Measurements from ENCODE around the gene TEPSIN.

TEPSIN gene

GRCh38 chr17:81204578-81204977 is 34.3 kb downstream of the TEPSIN start:
- Histone ChIP-seq H3K9me3 (ENCODE audit: control insufficient read depth, low read length) (no peaks in the 10 kb centered on the region), H3K4me1 (ENCODE audit: control insufficient read depth, insufficient read depth, low read length) (peaks cover 9% of the 10 kb centered on the region), H3K9ac (ENCODE audit: low read length) (no peak overlapping the region), H3K27me3 (ENCODE audit: control insufficient read depth, insufficient read depth, low read length) (no peaks in the 10 kb centered on the region), H3K36me3 (ENCODE audit: control insufficient read depth, insufficient read depth, low read length) (no peaks in the 10 kb centered on the region), H3K4me3 (ENCODE audit: low read length) (no peak overlapping the region)

- Histone ChIP-seq H3K4me3 (ENCODE audit: low read length) (no peak overlapping the region), H3K27me3 (ENCODE audit: control insufficient read depth, insufficient read depth, low read length) (no peaks in the 10 kb centered on the region), H3K36me3 (ENCODE audit: control insufficient read depth, insufficient read depth, low read length) (no peaks in the 10 kb centered on the region), H3K4me1 (ENCODE audit: control insufficient read depth, insufficient read depth, low read length) (peaks cover 9% of the 10 kb centered on the region), H3K9ac (ENCODE audit: low read length) (no peak overlapping the region), H3K9me3 (ENCODE audit: control insufficient read depth, low read length) (no peaks in the 10 kb centered on the region)
Observed at GRCh38 chr17:81203136-81203535, 35.7 kb downstream of the TEPSIN start.

DNA sequence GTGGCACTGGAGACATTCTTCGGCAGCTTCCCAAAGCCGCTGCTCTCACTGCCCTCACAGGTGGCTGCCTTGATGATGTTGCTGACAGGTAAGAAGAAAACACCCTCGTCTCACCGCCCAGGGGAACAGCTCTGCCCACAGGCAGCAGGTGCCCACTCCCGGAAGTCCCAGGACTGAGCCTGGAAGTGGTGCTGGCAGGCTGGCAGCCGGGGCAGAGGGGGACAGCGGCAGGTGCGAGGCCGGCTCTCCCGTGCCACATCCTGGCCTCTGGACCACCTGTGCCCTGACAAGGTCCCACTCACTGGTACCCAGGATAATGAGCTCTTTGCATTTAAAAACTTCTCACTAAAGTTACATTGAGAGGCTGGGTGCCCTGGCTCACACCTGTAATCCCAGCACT is 36.5 kb downstream of the TEPSIN start:
- Histone ChIP-seq H3K4me3 (ENCODE audit: low read length) (no peak overlapping the region), H3K4me1 (ENCODE audit: control insufficient read depth, insufficient read depth, low read length) (peaks cover 9% of the 10 kb centered on the region), H3K27me3 (ENCODE audit: control insufficient read depth, insufficient read depth, low read length) (no peaks in the 10 kb centered on the region), H3K9me3 (ENCODE audit: control insufficient read depth, low read length) (no peaks in the 10 kb centered on the region), H3K9ac (ENCODE audit: low read length) (no peak overlapping the region), H3K36me3 (ENCODE audit: control insufficient read depth, insufficient read depth, low read length) (no peaks in the 10 kb centered on the region)

DNA sequence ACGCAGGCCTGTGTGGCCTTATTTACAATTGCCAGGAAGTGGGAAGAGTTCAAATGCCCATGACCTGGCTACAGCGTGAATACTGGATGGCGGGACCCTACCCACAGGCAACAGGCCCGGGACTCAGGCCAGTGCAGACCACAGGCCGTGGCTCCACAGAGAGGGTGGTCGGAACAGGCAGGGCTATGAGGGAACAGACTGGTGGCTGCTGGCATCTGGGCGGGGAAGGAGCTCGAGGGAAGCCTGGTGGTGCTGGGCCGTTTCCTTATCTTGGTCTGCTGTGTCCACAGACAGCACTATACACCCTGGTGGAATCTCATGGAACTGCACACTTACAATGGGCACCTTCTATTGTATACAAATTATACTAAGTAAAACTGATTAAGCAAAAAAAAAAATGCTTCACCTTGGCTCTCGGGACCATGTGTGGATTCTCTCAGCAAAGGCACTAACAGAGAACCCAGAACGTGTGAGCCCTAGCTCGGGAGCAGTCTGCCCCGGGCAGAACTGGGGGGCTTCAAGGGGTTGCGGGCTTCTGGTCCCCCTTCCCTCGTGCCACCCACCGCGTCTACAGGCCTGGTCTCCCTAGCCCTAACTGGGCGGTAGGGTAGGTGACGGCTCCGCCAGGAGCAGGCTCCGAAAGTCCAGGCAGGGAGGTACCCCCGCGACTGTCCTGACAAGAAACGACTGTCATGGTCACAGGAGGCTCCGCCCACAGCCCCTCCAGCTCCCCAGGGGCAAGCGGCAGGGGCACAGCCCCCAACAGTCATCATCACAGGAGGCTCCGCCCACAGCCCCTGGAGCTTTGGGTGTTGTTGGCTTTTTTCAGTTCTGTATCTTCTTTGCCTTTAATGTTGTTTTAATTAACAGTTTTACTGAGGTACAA is 37.9 kb downstream of the TEPSIN start:
- no peak overlapping the region for H3K9ac ChIP-seq (ENCODE audit: low read length)
- H3K4me1 ChIP-seq (ENCODE audit: control insufficient read depth, insufficient read depth, low read length) = peaks cover 9% of the 10 kb centered on the region
- H3K36me3 ChIP-seq (ENCODE audit: control insufficient read depth, insufficient read depth, low read length) = no peaks in the 10 kb centered on the region
- H3K4me3 ChIP-seq (ENCODE audit: low read length) = no peak overlapping the region
- H3K27me3 ChIP-seq (ENCODE audit: control insufficient read depth, insufficient read depth, low read length) = no peaks in the 10 kb centered on the region
- H3K9me3 ChIP-seq (ENCODE audit: control insufficient read depth, low read length) = no peaks in the 10 kb centered on the region

- Histone ChIP-seq H3K27me3 (ENCODE audit: control insufficient read depth, insufficient read depth, low read length) (no peaks in the 10 kb centered on the region), H3K4me1 (ENCODE audit: control insufficient read depth, insufficient read depth, low read length) (peaks cover 9% of the 10 kb centered on the region), H3K9ac (ENCODE audit: low read length) (no peak overlapping the region), H3K36me3 (ENCODE audit: control insufficient read depth, insufficient read depth, low read length) (no peaks in the 10 kb centered on the region), H3K9me3 (ENCODE audit: control insufficient read depth, low read length) (no peaks in the 10 kb centered on the region), H3K4me3 (ENCODE audit: low read length) (no peak overlapping the region)
Observed at GRCh38 chr17:81200201-81200600, 38.7 kb downstream of the TEPSIN start.

- H3K9me3 ChIP-seq (ENCODE audit: control insufficient read depth, low read length) = no peaks in the 10 kb centered on the region
- H3K4me1 ChIP-seq (ENCODE audit: control insufficient read depth, insufficient read depth, low read length) = peaks cover 9% of the 10 kb centered on the region
- no peaks in the 10 kb centered on the region for H3K36me3 ChIP-seq (ENCODE audit: control insufficient read depth, insufficient read depth, low read length)
- H3K27me3 ChIP-seq (ENCODE audit: control insufficient read depth, insufficient read depth, low read length) = no peaks in the 10 kb centered on the region
- no peak overlapping the region for H3K9ac ChIP-seq (ENCODE audit: low read length)
- H3K4me3 ChIP-seq (ENCODE audit: low read length) = no peak overlapping the region
Observed at GRCh38 chr17:81199482-81199830, 39.4 kb downstream of the TEPSIN start.

DNA sequence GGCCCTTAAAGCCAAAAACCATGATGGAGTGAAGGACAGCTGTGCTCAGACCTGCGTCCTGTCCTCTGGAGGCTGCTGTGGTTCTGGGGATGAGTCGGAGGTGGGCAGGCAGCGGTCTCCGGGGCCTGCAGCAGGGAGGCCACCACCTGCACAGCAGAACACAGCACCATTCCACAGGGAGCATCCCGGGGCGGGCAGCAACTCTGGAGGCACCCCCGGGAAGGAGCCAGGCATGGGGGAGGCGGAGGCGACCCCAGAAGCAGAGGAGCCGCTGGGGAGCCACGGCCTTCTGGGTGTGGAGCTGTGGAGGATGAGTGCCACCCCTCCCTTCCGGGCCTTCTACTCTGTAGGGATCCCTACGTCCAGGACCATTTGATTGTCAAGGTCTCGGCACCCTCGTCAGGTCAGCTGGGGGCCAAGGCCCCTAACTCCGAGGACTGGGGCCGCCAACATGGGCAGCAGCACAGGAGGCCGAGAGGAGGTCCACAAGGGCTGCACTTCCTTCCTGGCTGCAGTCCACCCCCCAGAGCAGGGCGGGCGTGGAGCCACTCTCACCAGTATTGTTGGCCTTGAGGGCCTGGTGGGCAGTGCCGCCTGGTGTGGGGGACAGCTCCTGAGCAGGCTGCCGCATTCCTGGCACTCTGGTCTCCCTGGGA is 39.9 kb downstream of the TEPSIN start:
- Histone ChIP-seq H3K27me3 (ENCODE audit: control insufficient read depth, insufficient read depth, low read length) (no peaks in the 10 kb centered on the region), H3K9me3 (ENCODE audit: control insufficient read depth, low read length) (no peaks in the 10 kb centered on the region), H3K4me1 (ENCODE audit: control insufficient read depth, insufficient read depth, low read length) (peaks cover 9% of the 10 kb centered on the region), H3K4me3 (ENCODE audit: low read length) (no peak overlapping the region), H3K36me3 (ENCODE audit: control insufficient read depth, insufficient read depth, low read length) (no peaks in the 10 kb centered on the region), H3K9ac (ENCODE audit: low read length) (no peak overlapping the region)

DNA sequence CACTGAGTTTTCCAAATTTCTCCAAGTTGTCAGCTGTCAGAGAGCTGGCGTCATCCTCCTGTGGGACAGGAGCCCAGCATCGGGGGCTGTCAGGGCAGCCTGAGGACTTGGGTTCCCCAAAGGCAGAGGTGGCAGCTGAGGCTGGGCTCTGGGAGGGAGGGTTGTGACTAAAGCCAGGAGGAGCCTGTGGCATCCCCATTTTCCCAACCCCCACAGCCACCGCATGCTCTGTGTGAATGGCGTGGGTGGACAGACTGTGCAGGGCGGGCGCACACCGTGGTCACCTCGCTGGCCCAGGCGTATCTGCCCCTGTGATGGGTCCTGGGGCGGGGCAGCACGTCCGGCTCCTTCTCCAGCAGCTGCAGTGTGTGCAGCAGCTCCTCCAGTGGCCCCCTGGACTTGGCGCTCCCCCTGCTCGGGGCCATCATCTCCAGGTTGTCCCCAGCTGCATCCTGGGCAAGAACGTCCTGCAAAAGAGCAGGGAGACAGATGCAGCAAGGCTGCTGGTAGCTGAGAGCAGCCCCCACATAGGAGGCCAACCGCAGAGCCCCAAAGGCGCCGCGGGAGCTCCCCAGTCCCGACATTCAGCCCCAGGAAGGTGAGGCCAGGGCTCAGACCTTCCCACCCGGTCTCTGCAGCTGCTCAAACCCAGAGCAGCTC is 40.9 kb downstream of the TEPSIN start:
- Histone ChIP-seq H3K9ac (ENCODE audit: low read length) (no peak overlapping the region), H3K4me1 (ENCODE audit: control insufficient read depth, insufficient read depth, low read length) (peaks cover 16% of the 10 kb centered on the region), H3K27me3 (ENCODE audit: control insufficient read depth, insufficient read depth, low read length) (no peaks in the 10 kb centered on the region), H3K9me3 (ENCODE audit: control insufficient read depth, low read length) (no peaks in the 10 kb centered on the region), H3K4me3 (ENCODE audit: low read length) (no peak overlapping the region), H3K36me3 (ENCODE audit: control insufficient read depth, insufficient read depth, low read length) (no peaks in the 10 kb centered on the region)

DNA sequence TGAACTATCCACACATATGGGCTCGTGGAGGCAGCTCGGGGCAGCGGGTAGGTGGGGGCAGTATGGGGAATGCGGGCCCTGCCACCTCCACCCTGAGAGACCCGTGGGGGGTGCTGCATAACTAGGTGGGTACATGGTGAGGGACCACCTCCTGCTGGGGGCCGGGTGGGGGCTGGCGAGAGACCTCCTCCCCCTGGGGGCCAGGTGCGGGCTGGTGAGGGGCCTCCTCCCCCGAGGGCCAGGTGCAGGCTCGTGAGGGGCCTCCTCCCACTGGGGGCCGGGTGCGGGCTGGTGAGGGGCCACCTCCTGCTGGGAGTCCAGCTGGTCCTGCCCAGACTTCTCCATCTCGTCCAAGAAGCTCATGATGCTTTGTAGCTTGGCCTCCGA is 41.5 kb downstream of the TEPSIN start:
- Histone ChIP-seq H3K36me3 (ENCODE audit: control insufficient read depth, insufficient read depth, low read length) (no peaks in the 10 kb centered on the region), H3K9ac (ENCODE audit: low read length) (no peak overlapping the region), H3K9me3 (ENCODE audit: control insufficient read depth, low read length) (no peaks in the 10 kb centered on the region), H3K4me1 (ENCODE audit: control insufficient read depth, insufficient read depth, low read length) (peaks cover 16% of the 10 kb centered on the region), H3K27me3 (ENCODE audit: control insufficient read depth, insufficient read depth, low read length) (no peaks in the 10 kb centered on the region), H3K4me3 (ENCODE audit: low read length) (no peak overlapping the region)

DNA sequence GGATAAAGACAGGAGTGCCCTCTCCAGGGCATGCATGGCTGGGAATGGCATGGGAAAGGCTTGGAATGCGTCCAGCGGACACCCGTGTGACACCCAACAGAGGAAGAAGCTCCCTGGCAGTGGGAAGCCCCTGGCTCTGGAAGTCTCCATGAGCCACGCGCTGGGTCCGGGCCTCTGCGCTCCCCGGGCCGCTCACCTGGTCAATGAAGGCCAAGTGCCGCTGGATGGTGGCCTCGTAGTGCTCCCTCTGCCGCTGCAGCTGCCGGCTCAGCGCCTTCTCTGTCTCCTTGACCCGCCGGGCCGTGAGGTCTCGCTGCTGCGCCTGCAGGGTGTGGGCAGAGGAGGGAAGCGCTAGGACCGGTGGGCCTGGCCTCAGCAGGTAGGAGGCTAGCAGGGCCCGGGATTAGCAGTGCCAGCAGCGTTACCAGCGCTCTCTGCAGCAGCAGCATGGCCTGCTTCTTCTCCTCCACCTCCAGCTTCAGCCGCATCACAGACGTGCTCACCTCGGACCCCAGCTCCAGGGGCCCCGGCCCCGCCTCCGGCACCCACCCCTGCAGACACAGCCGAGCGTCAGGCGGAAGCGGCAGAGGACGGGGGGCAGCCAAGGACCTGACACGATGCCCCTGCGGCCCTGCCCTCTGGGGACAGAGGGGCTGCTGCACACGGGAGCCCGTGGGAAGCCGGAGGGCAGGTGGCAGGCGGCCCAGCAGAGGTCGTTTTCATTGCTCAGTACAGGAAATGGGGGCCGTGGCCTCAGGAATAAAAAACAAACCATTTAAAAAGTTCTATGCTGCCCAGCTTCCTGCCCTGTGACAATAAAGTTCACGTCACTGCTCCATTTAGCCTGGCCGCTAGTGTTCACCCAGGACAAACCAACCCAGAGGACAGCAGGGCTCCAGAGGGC is 42.1 kb downstream of the TEPSIN start:
- H3K9ac ChIP-seq (ENCODE audit: low read length) = no peak overlapping the region
- no peaks in the 10 kb centered on the region for H3K36me3 ChIP-seq (ENCODE audit: control insufficient read depth, insufficient read depth, low read length)
- no peak overlapping the region for H3K4me3 ChIP-seq (ENCODE audit: low read length)
- no peaks in the 10 kb centered on the region for H3K9me3 ChIP-seq (ENCODE audit: control insufficient read depth, low read length)
- H3K4me1 ChIP-seq (ENCODE audit: control insufficient read depth, insufficient read depth, low read length) = peaks cover 16% of the 10 kb centered on the region
- H3K27me3 ChIP-seq (ENCODE audit: control insufficient read depth, insufficient read depth, low read length) = no peaks in the 10 kb centered on the region

DNA sequence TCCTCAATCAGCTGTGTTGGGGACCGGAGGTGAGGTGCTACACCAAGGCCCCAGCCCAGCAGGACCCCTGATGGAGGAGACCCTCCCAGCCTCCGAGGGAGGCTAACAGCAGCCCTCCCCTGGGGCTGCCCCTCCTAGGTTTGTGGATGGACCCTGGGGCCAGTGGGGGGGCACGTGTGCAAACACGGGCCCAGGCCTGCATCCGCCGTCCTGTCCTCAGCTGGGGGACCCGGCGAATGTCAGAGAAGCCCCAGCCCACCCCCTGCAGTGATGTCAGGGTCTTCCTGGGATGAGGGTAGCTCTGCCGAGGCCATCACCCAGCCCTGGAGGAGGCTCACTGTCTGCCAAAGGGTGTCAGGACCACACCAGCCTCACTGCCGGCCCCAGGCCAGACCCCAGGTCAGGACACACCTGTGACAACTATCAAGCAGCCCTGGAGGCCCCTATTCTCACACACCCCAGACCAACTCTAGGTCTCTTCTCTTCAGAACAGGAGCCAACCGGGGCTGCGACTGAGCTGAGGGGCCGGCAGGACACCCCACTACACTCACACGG is 42.8 kb downstream of the TEPSIN start:
- H3K4me1 ChIP-seq (ENCODE audit: control insufficient read depth, insufficient read depth, low read length) = peaks cover 13% of the 10 kb centered on the region
- no peak overlapping the region for H3K9ac ChIP-seq (ENCODE audit: low read length)
- no peaks in the 10 kb centered on the region for H3K27me3 ChIP-seq (ENCODE audit: control insufficient read depth, insufficient read depth, low read length)
- H3K9me3 ChIP-seq (ENCODE audit: control insufficient read depth, low read length) = no peaks in the 10 kb centered on the region
- no peak overlapping the region for H3K4me3 ChIP-seq (ENCODE audit: low read length)
- no peaks in the 10 kb centered on the region for H3K36me3 ChIP-seq (ENCODE audit: control insufficient read depth, insufficient read depth, low read length)
